Measurements from ENCODE around the gene UGT3A2. TPM values are rescaled to one million over a fixed set of nuclear protein-coding genes. Genes with fewer than 3 reads are reported as not detected.
A peak's percentile ranks its signal among the peaks of the same experiment; 100 is the strongest.

The UGT3A2 gene, protein sequence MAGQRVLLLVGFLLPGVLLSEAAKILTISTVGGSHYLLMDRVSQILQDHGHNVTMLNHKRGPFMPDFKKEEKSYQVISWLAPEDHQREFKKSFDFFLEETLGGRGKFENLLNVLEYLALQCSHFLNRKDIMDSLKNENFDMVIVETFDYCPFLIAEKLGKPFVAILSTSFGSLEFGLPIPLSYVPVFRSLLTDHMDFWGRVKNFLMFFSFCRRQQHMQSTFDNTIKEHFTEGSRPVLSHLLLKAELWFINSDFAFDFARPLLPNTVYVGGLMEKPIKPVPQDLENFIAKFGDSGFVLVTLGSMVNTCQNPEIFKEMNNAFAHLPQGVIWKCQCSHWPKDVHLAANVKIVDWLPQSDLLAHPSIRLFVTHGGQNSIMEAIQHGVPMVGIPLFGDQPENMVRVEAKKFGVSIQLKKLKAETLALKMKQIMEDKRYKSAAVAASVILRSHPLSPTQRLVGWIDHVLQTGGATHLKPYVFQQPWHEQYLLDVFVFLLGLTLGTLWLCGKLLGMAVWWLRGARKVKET
- 0.54 TPM for total RNA-seq

DNA sequence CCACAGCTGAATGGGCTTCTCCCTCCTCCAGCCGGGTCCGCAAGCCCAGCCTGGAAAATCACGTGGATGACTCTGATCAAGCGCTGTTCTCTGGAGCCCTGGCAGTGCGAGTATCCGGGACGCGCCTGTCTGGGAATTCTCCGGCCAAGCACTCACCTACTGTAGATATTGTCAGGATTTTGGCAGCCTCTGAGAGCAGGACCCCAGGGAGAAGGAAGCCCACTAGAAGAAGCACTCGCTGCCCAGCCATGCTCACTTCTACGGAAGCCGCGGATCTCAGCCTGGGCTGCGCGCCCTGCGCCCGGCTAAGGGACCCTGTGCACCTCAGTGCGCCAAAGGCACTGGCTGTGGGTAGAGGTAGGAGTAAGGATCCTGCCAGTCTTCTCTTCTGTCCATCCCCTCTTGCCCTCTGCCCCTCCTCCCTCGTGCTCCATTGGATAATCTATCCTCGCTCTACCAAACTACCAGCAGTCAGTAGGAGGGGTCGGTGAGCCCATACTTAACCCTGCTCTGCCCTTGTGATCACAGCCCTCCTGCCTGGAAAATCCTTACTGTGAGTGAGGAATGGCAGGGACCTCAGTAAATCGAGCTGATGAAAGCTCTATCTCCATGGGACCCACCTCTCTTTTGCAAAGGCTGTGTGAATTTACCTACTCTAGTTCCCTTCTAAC lies at the start of gene UGT3A2:
TSS of gene UGT3A2 (minus strand) at position 343 of the 671 bp plus-strand sequence. CDS start at position 250, 93 bp downstream.
- DNase-seq (ENCODE audit: low read depth in 2 of 3, low spot score in 2 of 3): peak in 1 of 3 donors; percentile 8

DNA sequence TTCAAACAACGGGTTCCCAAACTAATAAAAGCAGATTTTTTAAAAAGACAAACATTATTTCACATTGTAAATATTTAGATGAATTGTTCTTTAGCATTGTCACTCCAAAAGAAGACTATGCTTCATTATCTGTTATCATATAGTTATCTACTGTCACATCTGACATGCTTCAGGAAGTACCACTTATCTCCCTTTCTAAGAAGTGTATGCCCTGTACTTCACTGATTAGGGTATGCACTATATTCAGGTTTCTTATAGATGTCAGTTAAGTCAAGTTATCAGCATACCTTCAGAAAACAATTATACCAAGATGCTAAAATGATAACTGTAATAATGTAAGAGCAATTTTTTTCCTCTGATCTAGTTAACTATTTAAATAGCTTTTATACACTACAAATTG lies 44.6 kb upstream of the UGT3A2 start:
- no peak for DNase-seq (ENCODE audit: low read depth in 2 of 3, low spot score in 2 of 3)

DNA sequence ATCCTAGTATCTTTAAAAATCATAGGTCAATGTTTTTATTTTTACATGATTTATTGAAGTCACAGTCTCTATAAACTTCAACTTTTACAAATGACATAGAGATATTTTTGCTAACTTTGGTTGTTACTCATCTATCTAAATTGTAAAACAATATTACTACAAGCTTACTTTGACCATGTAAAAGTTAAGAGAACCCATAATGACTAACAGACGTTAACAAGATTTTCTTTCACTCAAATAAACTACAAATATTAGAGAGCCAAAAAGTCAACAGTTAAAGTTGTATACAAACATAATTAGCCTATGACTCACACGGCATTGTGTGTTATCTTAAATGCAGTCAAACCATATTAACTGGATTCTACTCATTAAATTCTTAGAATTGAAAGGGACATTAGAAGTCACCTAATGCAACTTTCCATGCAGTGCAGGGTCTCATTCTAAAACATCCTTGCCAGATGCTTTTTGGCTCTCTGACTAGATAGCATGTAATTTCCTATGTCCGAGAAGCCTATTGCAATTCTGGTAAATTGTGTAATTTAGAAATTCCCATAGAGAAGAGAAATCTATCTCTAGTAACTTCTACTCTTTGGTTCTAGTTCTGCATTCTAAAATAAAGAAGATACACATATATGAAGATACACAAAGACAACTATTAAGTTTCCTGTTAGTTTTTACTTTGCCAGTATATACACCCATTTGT lies 42.2 kb upstream of the UGT3A2 start:
- no peak for DNase-seq (ENCODE audit: low read depth in 2 of 3, low spot score in 2 of 3)

DNA sequence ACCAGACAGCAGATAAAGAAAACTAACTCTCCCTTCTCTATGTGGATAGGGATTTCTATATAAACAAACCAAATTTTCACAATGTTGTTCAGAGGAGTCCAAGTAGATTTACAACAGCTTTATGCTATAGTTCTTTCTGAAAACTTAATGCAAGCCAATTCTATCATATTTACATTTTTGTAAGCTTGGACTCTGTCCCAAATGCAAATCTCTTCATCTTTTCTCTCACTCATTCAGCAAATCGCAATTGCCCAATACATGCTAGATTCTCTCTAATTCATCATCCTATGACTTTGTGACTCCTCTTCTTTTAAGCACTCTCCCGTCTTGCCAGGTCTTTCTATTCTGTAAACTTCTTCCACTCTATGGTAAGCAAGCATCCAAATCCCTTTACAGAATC lies 39.1 kb upstream of the UGT3A2 start:
- DNase-seq (ENCODE audit: low read depth in 2 of 3, low spot score in 2 of 3): no peak

DNA sequence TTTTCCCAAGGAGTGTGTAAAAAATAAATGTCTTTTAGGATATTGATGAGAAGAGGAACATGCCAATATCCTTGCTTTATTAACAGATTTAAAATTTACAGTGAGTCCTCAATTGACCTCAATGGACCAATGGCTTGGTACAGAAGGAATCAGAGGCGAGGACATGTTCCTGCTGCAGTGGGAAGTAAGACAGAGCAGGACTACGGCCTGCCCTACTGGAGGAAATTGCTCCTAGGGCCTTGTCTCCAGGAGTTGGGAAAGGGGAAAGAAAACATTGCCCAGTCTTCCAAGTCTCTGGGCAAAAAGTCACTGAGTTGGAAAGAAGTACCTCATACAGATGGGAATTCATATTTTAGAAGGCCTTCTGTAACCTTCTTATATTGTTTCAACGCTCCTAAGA lies 33.1 kb upstream of the UGT3A2 start:
- no peak for DNase-seq (ENCODE audit: low read depth in 2 of 3, low spot score in 2 of 3)

DNA sequence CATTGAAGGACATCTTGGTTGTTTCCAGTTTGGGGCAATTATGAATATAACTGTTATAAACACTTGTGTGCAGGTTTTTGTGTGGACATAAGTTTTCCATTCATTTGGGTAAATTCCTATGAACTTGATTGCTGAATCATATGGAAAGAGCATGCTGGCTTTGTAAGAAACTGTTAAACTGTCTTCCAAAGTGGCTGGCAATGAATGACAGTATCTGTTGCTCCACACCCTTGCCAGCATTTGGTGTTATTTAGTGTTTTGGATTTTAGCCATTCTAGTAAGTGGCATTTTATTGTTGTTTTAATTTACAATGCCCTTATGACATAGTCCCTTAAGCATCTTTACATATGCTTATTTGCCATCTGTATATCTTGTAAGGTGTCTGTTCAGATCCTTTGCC lies 29.8 kb upstream of the UGT3A2 start:
- no peak for DNase-seq (ENCODE audit: low read depth in 2 of 3, low spot score in 2 of 3)

DNA sequence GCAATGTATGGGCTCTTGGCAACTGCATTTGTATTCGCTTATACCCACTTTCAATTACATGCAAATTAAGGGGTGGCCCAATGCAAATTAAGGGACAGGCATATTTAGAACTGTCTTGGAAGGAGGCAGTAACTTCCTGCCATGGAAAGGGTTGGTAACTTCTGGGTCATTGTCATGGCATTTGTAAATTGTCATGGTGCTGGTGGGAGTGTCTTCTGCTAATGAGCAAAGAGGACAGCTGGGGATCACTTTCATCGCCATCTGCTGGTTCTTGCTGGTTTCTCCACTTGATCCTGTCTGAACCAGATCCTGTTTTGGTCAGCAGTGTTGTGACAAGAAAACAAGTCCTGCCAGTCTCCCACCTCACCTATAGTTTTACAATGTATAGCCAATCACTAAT lies 23.3 kb upstream of the UGT3A2 start:
- peak in 2 of 3 donors; percentile 36 to 53 for DNase-seq (ENCODE audit: low read depth in 2 of 3, low spot score in 2 of 3)

DNA sequence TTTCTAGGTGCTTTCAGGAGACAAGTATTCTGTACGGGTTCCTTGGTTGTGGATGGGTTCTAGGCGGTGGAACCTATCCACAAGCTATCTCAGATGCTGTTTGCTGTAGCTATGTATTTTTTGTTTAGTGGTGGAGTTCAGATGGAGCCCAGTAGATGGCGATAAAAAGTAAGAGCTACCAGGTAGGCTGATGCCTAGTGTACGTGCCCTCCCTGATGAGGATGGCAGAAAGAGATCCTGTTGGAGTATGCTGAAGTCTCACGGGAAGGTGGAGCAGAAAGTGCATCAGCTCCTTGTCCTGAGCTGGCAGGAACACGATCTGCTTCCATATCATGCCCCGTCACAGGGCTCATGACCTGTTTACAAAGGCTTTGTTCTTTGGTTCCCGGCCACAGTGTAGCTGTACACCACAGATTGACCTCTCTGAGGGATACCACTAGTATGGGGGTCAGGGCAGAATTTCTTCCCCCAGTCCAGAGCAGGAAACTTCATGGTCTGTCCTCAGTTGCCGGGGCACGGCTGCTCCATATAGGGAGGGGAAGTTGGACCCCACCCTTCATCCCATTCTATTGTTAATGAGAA lies 12.6 kb upstream of the UGT3A2 start:
- peak in 2 of 3 donors; percentile 38 to 63 for DNase-seq (ENCODE audit: low read depth in 2 of 3, low spot score in 2 of 3)

DNA sequence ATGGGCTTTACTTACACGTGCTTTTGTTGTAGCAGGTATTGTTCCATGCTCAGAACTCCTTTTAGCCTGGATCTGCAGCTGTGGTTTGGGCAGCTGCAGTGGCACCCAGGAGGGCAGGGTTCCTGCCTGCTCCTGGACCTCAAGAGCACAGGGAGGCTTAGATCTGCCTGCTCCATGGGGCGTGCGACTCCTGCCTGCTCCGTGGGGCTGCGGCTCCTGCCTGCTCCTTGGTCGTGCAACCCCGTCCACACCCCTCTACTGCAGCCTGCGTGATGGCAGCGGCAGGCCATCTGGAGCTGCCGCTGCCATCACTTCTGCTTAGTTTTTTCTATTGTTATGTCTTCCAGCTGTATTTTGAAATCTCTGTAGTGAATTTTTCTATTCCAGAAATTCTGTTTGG lies 11.7 kb upstream of the UGT3A2 start:
- no peak for DNase-seq (ENCODE audit: low read depth in 2 of 3, low spot score in 2 of 3)

DNA sequence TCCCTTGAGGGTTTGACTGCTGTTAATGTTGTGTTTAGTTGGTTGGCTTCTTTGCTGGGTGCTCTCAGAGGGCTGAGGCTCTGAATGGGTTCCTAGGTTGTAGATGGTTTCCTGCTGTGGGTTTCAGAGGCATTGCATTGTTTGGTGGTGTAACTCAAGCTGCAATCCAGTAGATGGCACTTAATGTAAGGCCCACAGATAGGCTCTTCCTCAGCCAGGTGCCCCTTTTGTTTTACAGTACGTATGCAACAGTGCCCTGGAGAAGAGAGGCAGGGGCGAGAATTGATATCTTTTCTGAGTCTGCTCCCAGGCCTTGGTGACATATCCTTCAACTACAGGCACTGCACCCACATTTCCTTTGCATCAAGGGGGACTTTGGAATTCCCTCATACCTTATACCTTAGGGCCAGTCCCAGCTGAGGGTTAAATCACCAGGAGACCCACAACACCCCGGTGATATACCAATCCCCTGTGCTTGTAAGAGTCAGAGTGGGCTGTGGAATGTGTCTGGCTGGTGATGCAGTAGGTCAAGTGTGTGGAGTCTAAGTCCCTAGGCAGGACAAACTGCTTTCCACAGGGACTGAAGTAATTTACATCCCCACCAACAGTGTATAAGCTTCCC lies 7.0 kb upstream of the UGT3A2 start:
- peak in 2 of 3 donors; percentile 32 to 54 for DNase-seq (ENCODE audit: low read depth in 2 of 3, low spot score in 2 of 3)

DNA sequence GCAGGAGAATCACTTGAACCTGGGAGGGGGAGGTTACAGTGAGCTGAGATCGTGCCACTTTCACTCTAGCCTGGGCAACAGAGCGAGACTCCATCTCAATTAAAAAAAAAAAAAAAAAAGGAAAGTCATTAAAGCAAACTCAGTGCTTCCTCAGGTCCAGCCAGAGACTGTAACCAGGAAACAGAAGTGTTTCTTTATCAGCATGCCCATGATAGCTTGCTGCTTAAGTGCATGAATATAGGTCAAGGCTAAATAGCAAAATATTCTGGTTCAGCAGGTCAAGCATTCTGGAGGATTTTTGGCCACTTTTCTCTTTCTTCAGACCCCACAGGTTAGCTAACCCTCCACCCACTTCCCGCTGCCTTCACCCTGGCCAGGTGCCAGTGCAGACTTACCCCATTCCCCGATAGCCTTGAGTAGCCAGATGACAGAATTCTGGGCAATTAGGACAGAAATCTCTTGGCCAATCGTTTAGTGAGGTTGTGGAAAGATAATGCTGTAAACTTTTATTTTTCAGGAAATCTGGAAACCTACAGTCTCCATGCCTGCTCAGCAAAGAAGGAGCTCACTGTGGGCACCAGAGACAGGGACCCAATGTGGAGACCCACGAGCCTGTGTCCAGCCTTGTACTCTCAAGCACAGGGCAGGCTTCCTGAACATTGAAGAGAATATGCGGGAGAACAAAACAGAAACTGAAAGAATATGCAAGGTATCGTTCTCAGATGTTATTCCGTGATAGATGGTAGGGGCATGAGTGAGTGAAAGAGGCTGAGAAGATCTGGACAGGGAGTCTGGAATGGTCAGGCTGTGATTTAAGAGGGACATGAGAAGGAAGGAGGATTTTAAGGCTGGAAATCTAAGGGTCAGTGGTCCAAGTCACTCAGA lies 4.2 kb upstream of the UGT3A2 start:
- DNase-seq (ENCODE audit: low read depth in 2 of 3, low spot score in 2 of 3): peak in 1 of 3 donors; percentile 8

DNA sequence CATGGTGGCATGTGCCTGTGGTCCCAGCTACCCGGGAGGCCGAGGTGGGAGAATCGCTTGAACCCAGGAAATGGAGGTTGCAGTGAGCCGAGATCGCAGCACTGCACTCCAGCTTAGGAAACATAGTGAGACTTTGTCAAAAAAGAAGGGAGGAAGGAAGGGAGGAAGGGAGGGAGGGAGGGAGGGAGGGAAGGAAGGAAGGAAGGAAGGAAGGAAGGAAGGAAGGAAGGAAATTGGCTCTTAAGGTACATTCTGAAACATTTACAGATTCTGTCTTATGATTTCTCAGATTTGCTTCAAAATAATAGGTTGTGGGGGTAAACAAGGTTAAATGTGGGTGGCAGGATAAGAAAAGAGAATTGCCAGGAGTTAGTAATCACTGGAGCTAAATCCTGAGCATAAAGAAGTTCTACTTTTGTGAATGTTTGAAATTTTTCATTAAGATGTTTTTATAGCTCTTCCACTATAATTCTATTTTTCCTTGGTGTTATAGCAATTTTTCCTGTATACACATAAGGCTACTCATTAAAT lies 2.1 kb upstream of the UGT3A2 start:
- DNase-seq (ENCODE audit: low read depth in 2 of 3, low spot score in 2 of 3): no peak

DNA sequence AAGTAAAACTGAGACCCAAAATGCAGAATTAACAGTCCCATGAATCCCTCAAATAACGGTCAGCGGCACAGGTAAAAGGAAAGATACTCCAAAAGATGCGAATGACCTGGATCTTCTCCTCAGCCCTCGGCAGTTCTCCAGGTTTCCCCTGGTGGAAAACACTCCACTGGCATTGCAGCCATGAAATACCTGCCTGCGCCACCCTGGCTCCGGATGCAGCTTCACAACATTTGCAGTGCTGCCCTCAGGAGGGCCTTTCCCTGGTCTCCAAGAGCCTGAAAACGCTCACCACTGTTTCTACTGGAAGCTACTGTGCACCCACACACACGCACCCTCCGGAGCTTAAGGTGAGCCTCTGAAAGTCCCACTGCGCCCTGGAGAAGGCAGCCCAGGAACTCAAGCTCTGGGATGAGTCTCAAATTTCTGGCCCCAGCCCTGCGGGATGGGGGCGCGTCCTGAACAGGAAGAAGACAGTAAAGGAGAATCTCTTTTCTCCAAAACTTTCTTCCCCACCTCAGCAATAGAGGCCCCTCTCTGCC lies 612 bp downstream of the UGT3A2 start:
- DNase-seq (ENCODE audit: low read depth in 2 of 3, low spot score in 2 of 3): no peak

DNA sequence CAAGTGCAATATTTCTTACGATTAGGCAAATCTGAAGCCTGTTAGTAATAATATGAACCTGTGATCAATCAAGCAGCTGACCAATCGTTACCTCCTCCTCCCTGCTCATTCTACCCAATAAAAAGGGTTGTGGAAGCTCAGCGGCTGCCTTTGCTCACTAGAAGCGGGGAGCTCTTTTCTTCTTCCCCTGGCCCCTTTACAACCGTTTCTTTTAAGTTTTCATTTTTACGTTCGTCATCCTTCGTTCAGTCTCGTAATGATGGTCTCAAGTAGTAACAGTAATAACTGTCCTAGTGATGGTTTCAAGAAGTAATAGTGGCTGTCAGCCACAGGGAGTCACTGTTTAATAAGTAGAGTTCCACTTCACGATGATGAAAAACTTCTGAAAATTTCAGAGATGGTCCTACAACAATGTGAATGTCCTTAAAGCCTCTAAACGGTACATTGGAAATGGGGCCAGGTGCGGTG lies 6.2 kb downstream of the UGT3A2 start:
- DNase-seq (ENCODE audit: low read depth in 2 of 3, low spot score in 2 of 3): peak in 1 of 3 donors; percentile 15

DNA sequence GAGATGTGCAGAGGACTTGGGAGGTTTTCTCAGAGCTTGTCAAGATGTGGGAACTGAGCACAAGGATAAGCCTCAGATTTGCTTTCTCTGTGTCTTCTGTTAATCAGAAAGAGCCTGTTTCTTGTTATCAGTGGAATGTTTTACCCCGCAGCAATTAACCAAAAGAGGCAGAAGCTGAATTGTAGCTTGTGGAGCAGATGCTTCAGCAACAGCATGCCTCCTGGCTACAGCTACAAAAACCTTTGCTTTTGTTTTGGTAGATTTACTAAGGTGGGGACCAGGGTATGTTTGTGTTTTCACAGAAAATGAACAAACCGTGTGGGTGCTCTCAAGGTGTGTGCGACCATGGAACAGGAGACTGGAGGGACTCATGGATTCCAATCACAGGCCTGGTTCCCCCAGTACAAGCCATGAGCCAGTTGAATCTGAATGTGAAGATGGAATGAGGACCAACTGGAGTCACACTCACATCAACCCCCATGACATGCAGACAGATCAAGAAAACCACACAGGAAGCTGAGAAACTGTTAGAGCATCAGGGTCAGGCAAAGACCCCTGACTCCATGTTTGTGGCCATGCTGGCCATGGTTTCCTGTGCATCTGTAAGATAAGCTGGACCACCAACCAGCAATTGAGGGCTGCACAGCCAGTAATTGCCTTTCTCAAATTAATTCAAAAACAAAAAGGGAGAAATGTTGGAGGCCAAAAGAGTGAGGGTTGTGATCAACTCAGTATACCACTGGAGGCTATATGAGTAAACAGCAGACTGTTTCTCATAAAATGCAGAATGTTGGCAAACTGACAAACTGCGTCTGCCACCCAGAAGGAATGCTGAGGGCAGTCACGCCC lies 6.9 kb downstream of the UGT3A2 start:
- peak in 1 of 3 donors; percentile 8 for DNase-seq (ENCODE audit: low read depth in 2 of 3, low spot score in 2 of 3)

DNA sequence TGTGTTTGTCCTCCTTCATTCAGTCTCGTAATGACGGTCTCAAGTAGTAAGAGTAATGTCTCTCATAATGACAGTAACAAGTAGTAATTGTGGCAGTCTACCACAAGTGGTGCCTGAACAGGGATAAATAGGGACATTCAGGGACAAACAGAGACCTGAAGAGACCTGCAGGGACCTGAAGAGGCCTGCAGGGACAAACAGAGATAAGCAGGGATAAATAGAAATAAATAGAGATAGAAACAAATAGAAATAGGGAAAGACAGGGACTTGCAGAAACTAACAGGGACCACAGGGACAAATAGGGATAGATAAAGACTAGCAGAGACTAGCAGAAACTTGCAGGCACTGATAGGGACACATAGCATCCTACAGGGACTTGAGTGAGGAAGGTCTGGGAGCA lies 7.9 kb downstream of the UGT3A2 start:
- no peak for DNase-seq (ENCODE audit: low read depth in 2 of 3, low spot score in 2 of 3)

DNA sequence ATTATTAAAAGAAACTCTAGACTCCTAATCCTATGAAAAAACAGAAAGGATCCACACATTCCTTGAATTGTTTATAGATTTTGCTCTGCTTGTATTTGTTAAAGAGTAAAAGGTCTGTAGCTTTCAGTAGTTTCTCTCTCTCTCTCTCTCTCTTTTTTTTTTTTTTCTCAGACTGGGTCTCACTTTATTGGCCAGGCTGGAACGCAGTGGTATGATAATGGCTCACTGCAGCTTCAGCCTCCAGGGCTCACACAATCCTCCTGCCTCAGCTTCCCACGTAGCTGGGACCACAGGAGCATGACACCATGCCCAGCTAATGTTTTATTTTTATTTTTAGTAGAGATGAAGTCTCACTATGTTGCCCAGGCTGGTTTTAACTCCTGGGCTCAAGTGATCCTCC lies 9.3 kb downstream of the UGT3A2 start:
- DNase-seq (ENCODE audit: low read depth in 2 of 3, low spot score in 2 of 3): no peak

DNA sequence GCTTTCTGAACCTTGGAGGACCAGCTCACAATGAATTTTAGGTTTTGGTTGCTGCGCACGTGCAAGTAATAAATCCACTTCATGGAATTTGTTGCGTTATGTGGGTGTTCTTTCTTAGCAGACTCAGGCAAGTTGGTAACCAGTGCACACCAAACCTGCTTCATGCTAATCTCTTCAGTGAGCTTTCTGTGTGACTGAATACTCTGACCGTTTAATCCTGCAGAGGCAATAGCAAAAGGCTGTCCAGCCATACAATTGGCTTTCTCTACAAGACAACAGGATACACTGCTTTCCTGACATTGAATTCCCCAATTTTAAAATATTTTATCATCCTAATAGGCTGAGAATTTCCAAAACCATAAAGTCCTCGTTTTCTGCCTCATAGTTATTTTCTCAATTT lies 10.3 kb downstream of the UGT3A2 start:
- no peak for DNase-seq (ENCODE audit: low read depth in 2 of 3, low spot score in 2 of 3)

Data from hematopoietic multipotent progenitor cell (in vitro differentiated cells).